DND-41 (cell line): ENCODE data around the gene HOXC10.

Source experiments
- ATAC-seq: fragments of 200-7000 bp; cut with Tn5 transposase; 3 replicates; pipeline ENCODE4 v1.9.1; 2021; ENCODE audit warnings: low read depth; ENCODE audit not compliant: insufficient read depth
- DNase-seq: peaks from one replicate; pipeline ENCODE4 v3.0.0-alpha.2; 2020
- H2AFZ ChIP-seq: 2 replicates; pipeline ENCODE4 v1.6.0; 2012; ENCODE audit warnings: low read depth, low read length
- H3K27ac ChIP-seq: 2 replicates; pipeline ENCODE4 v1.5.1; 2012; ENCODE audit warnings: low read length, inconsistent platforms
- H3K27me3 ChIP-seq: fragments of 200-600 bp; sonication (generic); 2 replicates; pipeline ENCODE4 v1.6.0; 2012; ENCODE audit warnings: low read length, mild to moderate bottlenecking, inconsistent platforms; ENCODE audit not compliant: insufficient read depth, poor library complexity
- H3K36me3 ChIP-seq: 2 replicates; pipeline ENCODE4 v1.5.1; 2012; ENCODE audit warnings: low read length, inconsistent platforms; ENCODE audit not compliant: insufficient read depth
- H3K4me1 ChIP-seq: 2 replicates; pipeline ENCODE4 v1.5.1; 2012; ENCODE audit warnings: mild to moderate bottlenecking, low read length; ENCODE audit not compliant: insufficient read depth
- H3K4me2 ChIP-seq: 2 replicates; pipeline ENCODE4 v1.6.0; 2012; ENCODE audit warnings: mild to moderate bottlenecking, moderate library complexity, low read length, inconsistent platforms; ENCODE audit not compliant: insufficient read depth
- H3K4me3 ChIP-seq, 2 experiments: fragments of 200-600 bp in 1 of 2; shearing (Covaris generic) in 1 of 2; 2 replicates each; pipeline ENCODE4 v1.5.1; 2012 to 2016; ENCODE audit warnings: inconsistent platforms in 2 of 2, low read length in 2 of 2, mild to moderate bottlenecking in 2 of 2, low read depth in 1 of 2, moderate library complexity in 1 of 2
- H3K79me2 ChIP-seq: 2 replicates; pipeline ENCODE4 v1.6.0; 2012; ENCODE audit warnings: low read length, inconsistent platforms; ENCODE audit not compliant: insufficient read depth
- H3K9ac ChIP-seq: 2 replicates; pipeline ENCODE4 v1.6.0; 2012; ENCODE audit warnings: low read depth, mild to moderate bottlenecking, inconsistent platforms, low read length, moderate library complexity
- H3K9me3 ChIP-seq: 2 replicates; pipeline ENCODE4 v1.5.1; 2012; ENCODE audit warnings: low read length, moderate library complexity, mild to moderate bottlenecking, inconsistent platforms; ENCODE audit not compliant: insufficient read depth, severe bottlenecking
- H4K20me1 ChIP-seq: 2 replicates; pipeline ENCODE4 v1.6.0; 2012; ENCODE audit warnings: low read length; ENCODE audit not compliant: insufficient read depth
- EZH2 ChIP-seq: IDR thresholded peaks from 3 replicates; pipeline ENCODE4 v1.6.1; 2012; ENCODE audit warnings: borderline replicate concordance, low read depth, mild to moderate bottlenecking, moderate library complexity, low read length, inconsistent platforms; ENCODE audit not compliant: severe bottlenecking
- TF ChIP-seq, protein P1 (sequence below): IDR thresholded peaks from 2 replicates; pipeline ENCODE4 v1.5.1; 2012; ENCODE audit warnings: borderline replicate concordance, low read length, moderate library complexity, mild to moderate bottlenecking; ENCODE audit not compliant: poor library complexity, severe bottlenecking; ENCODE audit errors: extremely low read depth

The HOXC10 gene

DNA sequence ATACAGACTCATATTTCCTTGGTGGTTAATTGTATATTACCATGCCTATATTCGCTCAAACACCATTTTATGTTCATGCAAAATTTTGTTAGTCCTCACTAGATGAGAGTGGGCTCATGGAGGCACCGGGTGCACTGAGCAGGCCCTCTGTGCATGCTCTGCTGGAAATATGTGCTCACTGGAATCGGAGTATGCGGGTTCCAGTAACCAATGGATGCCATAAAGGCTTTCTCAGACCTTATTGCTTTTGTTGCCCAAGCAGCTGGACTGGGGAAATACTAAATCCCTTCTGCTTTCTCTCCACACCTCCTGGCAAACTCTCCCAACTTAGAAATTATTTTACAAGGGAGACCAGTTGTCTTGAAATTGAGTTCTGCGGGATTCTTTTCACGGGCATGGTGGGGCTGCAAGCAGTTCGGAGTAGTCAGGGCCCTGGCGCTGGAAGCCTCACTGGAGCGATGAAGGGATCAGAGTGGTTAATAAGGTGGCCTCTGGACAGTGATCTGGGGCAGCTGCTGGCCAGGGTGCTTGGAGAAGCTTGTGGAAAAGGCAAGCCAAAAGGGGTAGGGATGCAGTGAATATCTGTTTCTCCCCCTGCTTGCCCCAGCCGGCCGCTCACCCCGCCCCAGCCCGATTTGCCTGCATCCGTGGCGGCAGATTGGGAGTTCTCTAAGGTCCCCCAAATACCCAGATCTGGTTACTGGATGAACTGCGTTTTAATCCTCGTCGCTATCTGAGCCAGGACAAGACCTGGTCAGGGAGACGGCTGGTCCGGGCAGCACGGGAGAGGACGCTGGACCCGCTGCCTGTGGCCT, 35.9 kb downstream of the HOXC10 start:
- Histone ChIP-seq H3K4me3 (no peak overlapping the region), H3K36me3 (no peaks in the 10 kb centered on the region), H4K20me1 (no peaks in the 10 kb centered on the region), H3K27me3 (peaks cover 47% of the 10 kb centered on the region), H3K79me2 (0 out of 2 replicates have a peak, but pooled peaks cover 3% of the 10 kb centered on the region), H3K9ac (no peak overlapping the region), H3K4me1 (peaks cover 17% of the 10 kb centered on the region), H3K9me3 (no peaks in the 10 kb centered on the region), H3K27ac (no peak overlapping the region), H3K4me2 (no peak overlapping the region), H2AFZ (no peak overlapping the region)
- DNase-seq (no peak), ATAC-seq (no peak)
- TF ChIP-seq EZH2, result no peak
- TF ChIP-seq, protein P1, sequence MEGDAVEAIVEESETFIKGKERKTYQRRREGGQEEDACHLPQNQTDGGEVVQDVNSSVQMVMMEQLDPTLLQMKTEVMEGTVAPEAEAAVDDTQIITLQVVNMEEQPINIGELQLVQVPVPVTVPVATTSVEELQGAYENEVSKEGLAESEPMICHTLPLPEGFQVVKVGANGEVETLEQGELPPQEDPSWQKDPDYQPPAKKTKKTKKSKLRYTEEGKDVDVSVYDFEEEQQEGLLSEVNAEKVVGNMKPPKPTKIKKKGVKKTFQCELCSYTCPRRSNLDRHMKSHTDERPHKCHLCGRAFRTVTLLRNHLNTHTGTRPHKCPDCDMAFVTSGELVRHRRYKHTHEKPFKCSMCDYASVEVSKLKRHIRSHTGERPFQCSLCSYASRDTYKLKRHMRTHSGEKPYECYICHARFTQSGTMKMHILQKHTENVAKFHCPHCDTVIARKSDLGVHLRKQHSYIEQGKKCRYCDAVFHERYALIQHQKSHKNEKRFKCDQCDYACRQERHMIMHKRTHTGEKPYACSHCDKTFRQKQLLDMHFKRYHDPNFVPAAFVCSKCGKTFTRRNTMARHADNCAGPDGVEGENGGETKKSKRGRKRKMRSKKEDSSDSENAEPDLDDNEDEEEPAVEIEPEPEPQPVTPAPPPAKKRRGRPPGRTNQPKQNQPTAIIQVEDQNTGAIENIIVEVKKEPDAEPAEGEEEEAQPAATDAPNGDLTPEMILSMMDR, result no peak

DNA sequence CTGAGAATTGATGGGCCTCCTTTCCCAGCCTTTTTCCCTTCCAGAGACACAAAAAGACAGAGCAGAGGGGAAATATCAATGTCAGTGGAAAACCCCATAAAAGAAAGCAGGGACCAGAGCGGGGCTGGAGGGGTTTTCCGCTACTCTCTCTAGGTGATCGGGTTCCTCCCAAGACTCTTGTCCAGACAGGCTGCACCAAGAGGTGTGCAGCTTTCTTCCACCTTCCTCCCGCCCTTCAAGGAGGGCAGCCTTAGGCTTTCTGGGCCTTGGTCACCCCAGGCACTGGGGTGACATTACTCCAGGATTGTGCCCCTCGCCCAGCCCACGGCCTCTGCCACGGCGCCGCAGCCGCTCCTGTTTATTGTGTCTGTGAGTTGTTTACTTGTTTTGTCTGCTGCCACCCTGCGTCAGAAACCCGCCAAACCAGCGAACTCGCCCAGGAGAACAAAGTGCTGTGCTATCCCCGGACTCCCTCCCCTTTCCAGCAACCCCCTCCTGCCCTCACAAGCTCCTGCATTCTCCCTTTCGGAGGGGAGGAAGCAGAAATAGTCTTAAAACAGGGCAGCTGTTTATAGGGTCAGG, 36.6 kb downstream of the HOXC10 start:
- Histone ChIP-seq H3K4me3 (no peak overlapping the region), H3K4me1 (peaks cover 17% of the 10 kb centered on the region), H3K36me3 (no peaks in the 10 kb centered on the region), H3K27ac (no peak overlapping the region), H3K27me3 (peaks cover 48% of the 10 kb centered on the region), H3K9ac (no peak overlapping the region), H3K9me3 (no peaks in the 10 kb centered on the region), H2AFZ (no peak overlapping the region), H3K79me2 (0 out of 2 replicates have a peak, but pooled peaks cover 3% of the 10 kb centered on the region), H4K20me1 (no peaks in the 10 kb centered on the region), H3K4me2 (no peak overlapping the region)
- DNase-seq (no peak), ATAC-seq (no peak)
- TF ChIP-seq EZH2, result no peak
- TF ChIP-seq, protein P1, result no peak

DNA sequence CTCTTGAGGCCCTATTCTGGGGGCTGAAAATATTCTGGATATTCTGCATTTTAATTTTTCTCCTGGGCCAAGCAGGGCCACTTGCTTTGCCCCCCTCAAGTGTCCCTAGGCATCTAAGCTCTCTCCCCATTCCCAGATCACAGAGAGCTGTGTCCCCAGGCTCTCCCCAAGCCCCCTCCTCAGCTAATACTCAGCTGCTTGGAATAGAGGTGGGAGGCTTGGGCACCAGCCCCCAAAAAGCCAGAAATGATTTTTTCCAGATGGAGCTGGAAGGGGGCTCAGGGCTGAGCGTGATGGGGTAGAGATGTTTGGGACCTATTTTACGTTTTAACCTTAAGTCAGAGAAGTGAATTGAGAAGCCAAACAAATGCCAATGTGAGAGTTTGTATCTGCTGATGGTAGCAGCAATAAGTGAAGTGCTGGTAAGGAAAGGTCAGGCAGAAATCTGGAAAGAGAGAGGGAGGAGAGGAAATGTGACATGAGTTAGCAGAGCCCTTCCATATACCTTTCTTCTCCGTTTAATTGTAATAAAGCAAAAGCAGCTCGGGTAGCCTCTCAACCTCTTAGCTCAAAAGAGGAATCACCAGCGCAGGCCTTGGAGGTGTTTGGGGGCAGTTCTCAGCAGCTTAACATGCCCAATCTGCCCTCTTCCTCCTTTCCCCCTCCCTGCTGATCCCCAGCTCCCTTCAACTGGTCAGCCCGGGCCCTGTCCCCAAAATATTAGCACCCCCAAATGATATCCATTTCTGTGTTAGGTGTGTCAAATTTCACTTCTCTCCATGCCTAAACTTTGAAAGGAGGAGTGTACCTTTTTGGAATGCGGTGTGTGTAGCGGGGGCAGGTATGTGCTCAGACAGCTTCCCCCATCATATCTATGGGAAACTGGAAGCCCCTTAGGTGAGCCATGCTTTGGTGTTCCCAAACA, 38.3 kb downstream of the HOXC10 start:
- no peak for ATAC-seq
- Histone ChIP-seq H3K4me1 (peaks cover 6% of the 10 kb centered on the region), H3K36me3 (no peaks in the 10 kb centered on the region), H4K20me1 (no peaks in the 10 kb centered on the region), H3K27ac (no peak overlapping the region), H3K9me3 (no peaks in the 10 kb centered on the region), H2AFZ (no peak overlapping the region), H3K4me2 (no peak overlapping the region), H3K79me2 (0 out of 2 replicates have a peak, but pooled peaks cover 3% of the 10 kb centered on the region), H3K4me3 (no peak overlapping the region), H3K27me3 (peaks cover 56% of the 10 kb centered on the region), H3K9ac (no peak overlapping the region)
- DNase-seq, result no peak
- TF ChIP-seq, protein P1, result no peak
- no peak for TF ChIP-seq EZH2
